Liver (tissue), 3 donors: Measurements from ENCODE around the gene HDAC9.

ENCODE experiments used
- HNF4G ChIP-seq: IDR thresholded peaks from 2 replicates; pipeline ENCODE4 v1.6.1; 2016; ENCODE audit warnings: antibody characterized with exemption
- MAX ChIP-seq: IDR thresholded peaks from 2 replicates; pipeline ENCODE4 v1.6.1; 2016; ENCODE audit warnings: antibody characterized with exemption
- TF ChIP-seq, protein P1 (sequence below): fragments of 150-350 bp; IDR thresholded peaks from 2 replicates; pipeline ENCODE4 v1.5.1; 2017; ENCODE audit warnings: improper control_type of control experiment, low read depth, low read length; ENCODE audit not compliant: missing input control
- TF ChIP-seq, protein P2 (sequence below): IDR thresholded peaks from 2 replicates; pipeline ENCODE4 v1.6.1; 2016; ENCODE audit warnings: antibody characterized with exemption
- donor health status: healthy.
- donor health status: healthy.

- TF ChIP-seq, protein P1, sequence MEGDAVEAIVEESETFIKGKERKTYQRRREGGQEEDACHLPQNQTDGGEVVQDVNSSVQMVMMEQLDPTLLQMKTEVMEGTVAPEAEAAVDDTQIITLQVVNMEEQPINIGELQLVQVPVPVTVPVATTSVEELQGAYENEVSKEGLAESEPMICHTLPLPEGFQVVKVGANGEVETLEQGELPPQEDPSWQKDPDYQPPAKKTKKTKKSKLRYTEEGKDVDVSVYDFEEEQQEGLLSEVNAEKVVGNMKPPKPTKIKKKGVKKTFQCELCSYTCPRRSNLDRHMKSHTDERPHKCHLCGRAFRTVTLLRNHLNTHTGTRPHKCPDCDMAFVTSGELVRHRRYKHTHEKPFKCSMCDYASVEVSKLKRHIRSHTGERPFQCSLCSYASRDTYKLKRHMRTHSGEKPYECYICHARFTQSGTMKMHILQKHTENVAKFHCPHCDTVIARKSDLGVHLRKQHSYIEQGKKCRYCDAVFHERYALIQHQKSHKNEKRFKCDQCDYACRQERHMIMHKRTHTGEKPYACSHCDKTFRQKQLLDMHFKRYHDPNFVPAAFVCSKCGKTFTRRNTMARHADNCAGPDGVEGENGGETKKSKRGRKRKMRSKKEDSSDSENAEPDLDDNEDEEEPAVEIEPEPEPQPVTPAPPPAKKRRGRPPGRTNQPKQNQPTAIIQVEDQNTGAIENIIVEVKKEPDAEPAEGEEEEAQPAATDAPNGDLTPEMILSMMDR = no peak
- TF ChIP-seq HNF4G (no peak), MAX (no peak)
- TF ChIP-seq, protein P2, sequence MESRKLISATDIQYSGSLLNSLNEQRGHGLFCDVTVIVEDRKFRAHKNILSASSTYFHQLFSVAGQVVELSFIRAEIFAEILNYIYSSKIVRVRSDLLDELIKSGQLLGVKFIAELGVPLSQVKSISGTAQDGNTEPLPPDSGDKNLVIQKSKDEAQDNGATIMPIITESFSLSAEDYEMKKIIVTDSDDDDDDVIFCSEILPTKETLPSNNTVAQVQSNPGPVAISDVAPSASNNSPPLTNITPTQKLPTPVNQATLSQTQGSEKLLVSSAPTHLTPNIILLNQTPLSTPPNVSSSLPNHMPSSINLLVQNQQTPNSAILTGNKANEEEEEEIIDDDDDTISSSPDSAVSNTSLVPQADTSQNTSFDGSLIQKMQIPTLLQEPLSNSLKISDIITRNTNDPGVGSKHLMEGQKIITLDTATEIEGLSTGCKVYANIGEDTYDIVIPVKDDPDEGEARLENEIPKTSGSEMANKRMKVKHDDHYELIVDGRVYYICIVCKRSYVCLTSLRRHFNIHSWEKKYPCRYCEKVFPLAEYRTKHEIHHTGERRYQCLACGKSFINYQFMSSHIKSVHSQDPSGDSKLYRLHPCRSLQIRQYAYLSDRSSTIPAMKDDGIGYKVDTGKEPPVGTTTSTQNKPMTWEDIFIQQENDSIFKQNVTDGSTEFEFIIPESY = no peak
Measured at GRCh38 chr7:18831419-18831818, 335.9 kb downstream of the HDAC9 start.
